Body of pancreas (tissue), 4 donors: ENCODE data around the gene ZNF771. TPM values are rescaled to one million over a fixed set of nuclear protein-coding genes. Genes with fewer than 3 reads are reported as not detected.
"Not testable (repeated sequence)": the region's sequence is repeated elsewhere in the genome, so short reads cannot be mapped to it uniquely, and the experiment has no call there.

Experiments
- ATAC-seq: fragments of 150-250 bp; one replicate; pipeline ENCODE4 v1.9.1; 2016
- DNase-seq, 4 donors: peaks; one replicate each; pipeline ENCODE4 v3.0.0-alpha.2; 2019
- H3K27ac ChIP-seq, 4 donors: fragments of 200-600 bp; sonication (generic); 1 replicate in 3 of 4; 2 replicates in 1 of 4; pipeline versions ENCODE4 v1.5.1 to v1.6.1; 2016 to 2019; ENCODE audit warnings: mild to moderate bottlenecking in 1 of 4, mixed read lengths in 1 of 4, moderate library complexity in 1 of 4
- H3K27me3 ChIP-seq, 2 donors: fragments of 200-600 bp; sonication (generic); one replicate each; pipeline ENCODE4 v1.6.0; 2016; ENCODE audit warnings: mild to moderate bottlenecking in 1 of 2
- H3K36me3 ChIP-seq, 2 donors: fragments of 200-600 bp; sonication (generic); replicated peaks in 1 of 2; 2 replicates each; pipeline ENCODE4 v1.5.1; 2016; ENCODE audit warnings: low read depth in 2 of 2; ENCODE audit not compliant: insufficient read depth in 1 of 2
- H3K4me1 ChIP-seq: fragments of 200-600 bp; sonication (generic); one replicate; pipeline ENCODE4 v1.6.0; 2016
- H3K4me3 ChIP-seq, 2 donors: fragments of 200-600 bp; sonication (generic); 1 replicate in 1 of 2; 2 replicates in 1 of 2; pipeline ENCODE4 v1.5.1; 2016 to 2019
- H3K9me3 ChIP-seq, 3 donors: fragments of 200-600 bp; sonication (generic); 1 replicate in 2 of 3; 2 replicates in 1 of 3; pipeline ENCODE4 v1.5.1; 2016
- CTCF ChIP-seq, 7 experiments: fragments of 450-650 bp in 4 of 7; fragments of 200-600 bp in 3 of 7; sonication (generic) in 3 of 7; IDR thresholded peaks; one replicate each; pipeline ENCODE4 v1.5.1; 2016 to 2019; ENCODE audit warnings: antibody characterized with exemption in 7 of 7
- POLR2A ChIP-seq, 3 donors: fragments of 450-650 bp; IDR thresholded peaks; one replicate each; pipeline ENCODE4 v1.6.1; 2016; ENCODE audit warnings: antibody characterized with exemption in 3 of 3, mild to moderate bottlenecking in 2 of 3
- WGBS, 2 donors: methylation state at CpG; one replicate each; pipeline ENCODE4 v1.1.5; 2017; 5-methylcytosine and 5-hydroxymethylcytosine counted together
- intact Hi-C: fragments of 100-400 bp; cut with DNase I; formaldehyde crosslinking; loops from one replicate; pipeline ENCODE4 v1.15.1; 2023
- total RNA-seq, 2 donors: library from RNA; depleted of rRNA; stranded (reverse); fragments of >200 nt; gene quantifications; one replicate each; pipeline ENCODE4 v1.1.0, GENCODE V29; 2016

The ZNF771 gene
- total RNA-seq, 2 donors from 2014 or later = 16.6 to 18.8 TPM

- Histone ChIP-seq H3K4me1 (peaks cover 47% of the 10 kb centered on the region), H3K9me3 (no peaks in the 10 kb centered on the region), H3K27me3 (no peaks in the 10 kb centered on the region), H3K4me3 (no peak overlapping the region), H3K27ac (no peak overlapping the region), H3K36me3 (no peaks in the 10 kb centered on the region)
- TF ChIP-seq CTCF (IDR thresholded peaks at IDR 0.05) = no peak
- no peak for TF ChIP-seq POLR2A (IDR thresholded peaks at IDR 0.05)
- intact Hi-C loops = no loop called here
- no peak for DNase-seq
- no peak for ATAC-seq
- WGBS, 2 donors = 88 to 91% methylated on average over 3 of the region's 3 CpGs
Observed at GRCh38 chr16:30449116-30449435, 41.7 kb downstream of the ZNF771 start.

GRCh38 chr16:30452709-30453580 is 45.5 kb downstream of the ZNF771 start:
- H3K4me3 ChIP-seq, H3K36me3 ChIP-seq, DNase-seq, H3K27ac ChIP-seq, H3K27me3 ChIP-seq, H3K9me3 ChIP-seq, ATAC-seq, intact Hi-C loops: not testable (repeated sequence)
- peaks cover 17% of the 10 kb centered on the region for H3K4me1 ChIP-seq
- 64 to 67% methylated on average over 20 of the region's 20 CpGs for WGBS, 2 donors

GRCh38 chr16:30456302-30456701 is 48.9 kb downstream of the ZNF771 start:
- Histone ChIP-seq H3K4me3 (no peak overlapping the region), H3K27ac (no peak overlapping the region), H3K27me3 (no peaks in the 10 kb centered on the region), H3K36me3 (no peaks in the 10 kb centered on the region), H3K9me3 (no peaks in the 10 kb centered on the region), H3K4me1 (no peaks in the 10 kb centered on the region)
- TF ChIP-seq CTCF (IDR thresholded peaks at IDR 0.05) (no peak), POLR2A (IDR thresholded peaks at IDR 0.05) (no peak)
- intact Hi-C loops = loop anchor here (5.0 kb wide), 1 partner anchor 56 kb away; no protein-coding TSS in a partner anchor
- DNase-seq = no peak
- WGBS, 2 donors = 89 to 92% methylated on average over 1 of the region's 1 CpG
- no peak for ATAC-seq

- WGBS, 2 donors = 80 to 81% methylated on average over 1 of the region's 1 CpG
- intact Hi-C loops = loop anchor here (5.0 kb wide), 1 partner anchor 55 kb away; no protein-coding TSS in a partner anchor
- ATAC-seq = no peak
Observed at GRCh38 chr16:30457256-30457655, 49.9 kb downstream of the ZNF771 start.

More at GRCh38 chr16:30457256-30457655, 49.9 kb downstream of the ZNF771 start:
- Histone ChIP-seq H3K9me3 (no peaks in the 10 kb centered on the region), H3K36me3 (no peaks in the 10 kb centered on the region), H3K27me3 (no peaks in the 10 kb centered on the region), H3K27ac (no peak overlapping the region), H3K4me3 (no peak overlapping the region), H3K4me1 (no peaks in the 10 kb centered on the region)
- no peak for DNase-seq
- TF ChIP-seq CTCF (IDR thresholded peaks at IDR 0.05) (no peak), POLR2A (IDR thresholded peaks at IDR 0.05) (no peak)
